ENCODE results near the gene RND2.

Gene RND2

DNA sequence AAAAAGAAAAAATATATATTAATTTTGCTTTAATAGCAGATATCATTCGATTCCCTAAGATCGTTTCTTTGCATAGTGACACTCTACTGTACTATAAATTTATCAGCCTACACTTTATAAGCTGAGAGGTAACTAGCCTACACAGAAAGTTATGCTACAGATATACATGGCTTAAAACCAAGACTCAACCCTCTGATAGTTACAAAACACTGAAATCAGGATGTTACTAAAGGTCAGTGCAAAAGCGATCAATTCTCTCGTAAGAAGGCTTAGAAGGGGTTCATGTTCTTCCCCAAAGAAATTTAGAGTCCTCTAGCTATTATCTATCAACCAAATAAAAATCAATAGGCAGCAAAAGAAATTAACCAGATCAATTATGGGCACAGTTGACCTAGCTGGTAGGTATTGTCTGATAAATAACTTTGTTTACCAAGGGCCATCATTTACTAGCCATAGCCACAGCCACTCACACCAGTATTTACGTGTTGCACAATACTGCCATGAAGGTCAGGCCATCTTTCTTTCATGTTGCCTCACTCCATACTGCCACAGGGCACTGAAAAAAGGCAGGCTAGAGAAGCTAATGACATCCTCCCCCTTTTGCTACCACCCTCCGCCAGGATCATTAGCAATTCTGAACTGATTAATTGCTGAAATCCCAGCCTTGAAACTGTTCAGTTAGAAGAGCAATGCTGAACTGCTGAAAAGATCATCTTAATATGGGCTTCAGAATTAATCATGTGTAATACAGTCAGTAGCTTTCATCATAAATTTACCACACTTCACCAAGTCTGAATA is 43.7 kb downstream of the RND2 start:
- in situ Hi-C loops (cut with MboI; ENCODE audit: low sequenced_read_pairs), result no loop called here

DNA sequence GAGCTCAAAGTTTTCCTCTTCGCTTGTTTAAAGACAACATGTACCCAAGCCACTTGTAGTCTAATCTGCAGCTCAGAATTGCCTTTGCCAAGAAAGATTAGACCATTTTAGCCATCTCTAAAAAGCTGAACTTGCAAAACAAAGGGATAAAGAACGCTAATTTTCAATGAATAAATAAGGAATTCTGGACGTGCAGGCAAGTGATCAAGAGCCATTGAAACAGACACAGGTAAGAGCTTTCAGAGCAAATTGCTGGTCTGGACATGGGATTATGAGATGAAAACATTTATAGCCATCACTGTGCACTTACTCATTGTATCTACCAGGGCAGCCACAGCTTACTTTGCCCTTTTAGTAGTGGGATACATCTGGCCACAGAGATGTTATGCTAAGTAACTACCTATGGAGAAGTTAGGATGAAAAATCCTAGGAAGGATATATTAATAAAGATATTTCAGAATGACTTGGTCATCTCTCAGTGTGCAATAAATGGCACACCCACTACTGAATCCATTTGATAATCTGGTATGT is 44.4 kb downstream of the RND2 start:
- in situ Hi-C loops (cut with MboI; ENCODE audit: low sequenced_read_pairs), result no loop called here

DNA sequence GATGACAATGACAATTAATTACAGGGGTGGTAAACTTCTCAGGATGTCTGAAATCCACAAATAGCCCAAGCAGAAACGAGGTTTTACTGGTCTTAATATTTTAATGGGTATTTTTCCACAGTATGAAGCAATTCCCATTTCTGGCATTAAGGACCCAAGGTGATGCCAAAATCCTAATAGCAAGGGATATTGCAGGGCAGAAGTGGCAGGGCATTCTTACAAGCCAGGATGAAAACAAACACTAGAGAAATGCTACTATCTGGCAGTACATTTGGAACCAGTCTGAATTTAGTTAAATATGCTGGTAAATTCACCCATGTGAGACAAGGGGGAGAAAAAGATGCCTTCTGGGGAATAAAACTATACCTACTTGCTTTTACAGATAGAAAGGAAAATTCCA is 45.2 kb downstream of the RND2 start:
- in situ Hi-C loops (cut with MboI; ENCODE audit: low sequenced_read_pairs), result no loop called here

DNA sequence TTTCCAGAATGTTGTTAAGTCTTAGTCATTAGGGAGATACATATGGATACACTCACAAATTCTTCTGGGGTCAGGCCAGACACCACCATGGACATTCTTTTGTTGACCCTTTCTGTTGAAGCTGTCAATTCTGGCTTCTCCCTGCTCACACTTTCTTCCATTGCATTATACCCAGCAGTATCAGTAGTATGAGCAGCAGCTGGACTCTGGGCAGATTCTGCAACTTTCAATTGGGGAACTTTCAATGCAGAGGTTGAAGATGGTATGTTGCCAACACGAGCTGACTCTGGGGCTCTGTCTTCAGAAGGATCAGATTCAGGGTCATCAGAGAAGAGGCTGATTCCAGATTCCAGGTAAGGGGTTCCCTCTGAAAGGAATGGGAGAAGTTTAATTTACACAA is 45.8 kb downstream of the RND2 start:
- in situ Hi-C loops (cut with MboI; ENCODE audit: low sequenced_read_pairs), result no loop called here

DNA sequence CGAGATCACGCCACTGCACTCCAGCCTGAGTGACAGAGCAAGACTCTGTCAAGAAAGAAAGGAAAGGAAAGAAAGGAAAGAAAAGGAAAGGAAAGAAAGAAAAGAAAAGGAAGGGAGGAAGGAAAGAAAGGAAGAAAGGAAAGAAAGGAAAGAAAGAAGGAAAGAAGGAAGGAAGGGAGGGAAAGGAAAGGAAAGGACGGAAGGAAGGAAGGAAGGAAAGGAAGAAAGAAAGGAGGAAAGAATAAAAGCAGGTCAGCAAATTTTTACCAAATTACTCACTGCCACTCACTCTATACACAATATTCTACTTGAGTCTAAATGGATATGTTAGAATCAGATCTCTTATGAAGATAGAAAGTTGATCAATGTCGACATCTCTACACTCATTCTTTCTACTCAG is 49.8 kb downstream of the RND2 start:
- in situ Hi-C loops (cut with MboI; ENCODE audit: low sequenced_read_pairs), result no loop called here

DNA sequence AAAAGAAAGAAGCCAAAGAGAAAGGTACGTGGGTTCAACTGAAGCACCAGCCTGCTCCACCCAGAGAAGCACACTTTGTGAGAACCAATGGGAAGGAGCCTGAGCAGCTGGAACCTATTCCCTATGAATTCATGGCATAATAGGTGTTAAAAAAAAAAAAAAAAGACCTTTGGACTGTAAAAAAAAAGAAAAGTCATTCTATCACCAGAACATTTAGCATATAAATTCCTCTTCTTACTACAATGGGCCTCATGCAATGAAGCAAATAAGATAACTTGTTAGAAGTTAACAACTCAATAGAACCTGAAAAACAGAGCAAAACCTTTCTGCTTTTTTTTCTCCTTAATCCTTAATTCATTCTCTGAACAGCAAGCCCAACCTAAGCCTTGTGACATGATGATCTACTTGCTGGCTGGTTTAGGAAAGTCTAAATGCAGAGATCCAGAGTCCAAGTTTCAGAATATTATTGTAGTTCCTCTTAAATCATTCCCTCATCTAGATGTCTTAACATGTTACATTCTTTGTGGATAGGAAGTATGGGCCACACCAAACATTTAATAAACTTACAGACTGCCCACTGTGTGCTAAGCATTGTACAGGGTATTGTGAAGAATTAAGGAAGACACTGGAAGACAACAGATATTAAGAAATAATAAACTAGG is 54.7 kb downstream of the RND2 start:
- in situ Hi-C loops (cut with MboI; ENCODE audit: low sequenced_read_pairs), result no loop called here
